Fibroblast of pulmonary artery (primary cell): ENCODE results near the gene MRPL43.

ENCODE experiments used
- DNase-seq: peaks from one replicate; pipeline ENCODE4 v3.0.0-alpha.2; 2010; ENCODE audit warnings: low read depth
- H3K4me3 ChIP-seq: replicated peaks from 2 replicates; pipeline ENCODE4 v1.5.1; 2011; ENCODE audit warnings: low read depth, mild to moderate bottlenecking, control low read depth, low read length, moderate library complexity
- TF ChIP-seq, protein P1 (sequence below): IDR thresholded peaks from 2 replicates; pipeline ENCODE4 v1.5.1; 2011; ENCODE audit warnings: mild to moderate bottlenecking, control low read depth, low read length, inconsistent platforms; ENCODE audit errors: missing control alignments

MRPL43 gene

DNA sequence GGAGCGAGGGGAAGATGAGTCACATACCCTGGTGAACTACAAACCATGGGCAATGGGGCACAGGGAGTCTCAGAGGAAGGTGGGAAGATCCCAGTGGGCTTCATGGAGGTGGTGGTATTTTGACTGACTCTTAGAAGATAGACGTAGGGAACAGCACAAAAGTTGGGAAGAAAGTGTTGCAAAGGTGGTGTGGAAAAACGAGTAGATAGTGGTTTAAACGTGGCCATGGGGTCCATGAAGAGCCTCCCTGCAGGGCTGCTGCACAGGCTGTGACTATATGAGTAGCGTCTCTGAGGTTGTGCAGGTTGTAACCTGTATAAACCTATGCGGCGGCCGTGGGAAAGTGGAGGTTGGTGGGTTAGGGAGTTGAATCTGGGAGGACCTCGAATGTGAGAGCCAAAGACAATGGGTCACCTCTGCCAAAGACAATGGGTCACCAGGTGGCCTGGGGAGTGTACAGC, 26.1 kb upstream of the MRPL43 start:
- no peak overlapping the region for H3K4me3 ChIP-seq
- TF ChIP-seq, protein P1, sequence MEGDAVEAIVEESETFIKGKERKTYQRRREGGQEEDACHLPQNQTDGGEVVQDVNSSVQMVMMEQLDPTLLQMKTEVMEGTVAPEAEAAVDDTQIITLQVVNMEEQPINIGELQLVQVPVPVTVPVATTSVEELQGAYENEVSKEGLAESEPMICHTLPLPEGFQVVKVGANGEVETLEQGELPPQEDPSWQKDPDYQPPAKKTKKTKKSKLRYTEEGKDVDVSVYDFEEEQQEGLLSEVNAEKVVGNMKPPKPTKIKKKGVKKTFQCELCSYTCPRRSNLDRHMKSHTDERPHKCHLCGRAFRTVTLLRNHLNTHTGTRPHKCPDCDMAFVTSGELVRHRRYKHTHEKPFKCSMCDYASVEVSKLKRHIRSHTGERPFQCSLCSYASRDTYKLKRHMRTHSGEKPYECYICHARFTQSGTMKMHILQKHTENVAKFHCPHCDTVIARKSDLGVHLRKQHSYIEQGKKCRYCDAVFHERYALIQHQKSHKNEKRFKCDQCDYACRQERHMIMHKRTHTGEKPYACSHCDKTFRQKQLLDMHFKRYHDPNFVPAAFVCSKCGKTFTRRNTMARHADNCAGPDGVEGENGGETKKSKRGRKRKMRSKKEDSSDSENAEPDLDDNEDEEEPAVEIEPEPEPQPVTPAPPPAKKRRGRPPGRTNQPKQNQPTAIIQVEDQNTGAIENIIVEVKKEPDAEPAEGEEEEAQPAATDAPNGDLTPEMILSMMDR = no peak
- no peak for DNase-seq

DNA sequence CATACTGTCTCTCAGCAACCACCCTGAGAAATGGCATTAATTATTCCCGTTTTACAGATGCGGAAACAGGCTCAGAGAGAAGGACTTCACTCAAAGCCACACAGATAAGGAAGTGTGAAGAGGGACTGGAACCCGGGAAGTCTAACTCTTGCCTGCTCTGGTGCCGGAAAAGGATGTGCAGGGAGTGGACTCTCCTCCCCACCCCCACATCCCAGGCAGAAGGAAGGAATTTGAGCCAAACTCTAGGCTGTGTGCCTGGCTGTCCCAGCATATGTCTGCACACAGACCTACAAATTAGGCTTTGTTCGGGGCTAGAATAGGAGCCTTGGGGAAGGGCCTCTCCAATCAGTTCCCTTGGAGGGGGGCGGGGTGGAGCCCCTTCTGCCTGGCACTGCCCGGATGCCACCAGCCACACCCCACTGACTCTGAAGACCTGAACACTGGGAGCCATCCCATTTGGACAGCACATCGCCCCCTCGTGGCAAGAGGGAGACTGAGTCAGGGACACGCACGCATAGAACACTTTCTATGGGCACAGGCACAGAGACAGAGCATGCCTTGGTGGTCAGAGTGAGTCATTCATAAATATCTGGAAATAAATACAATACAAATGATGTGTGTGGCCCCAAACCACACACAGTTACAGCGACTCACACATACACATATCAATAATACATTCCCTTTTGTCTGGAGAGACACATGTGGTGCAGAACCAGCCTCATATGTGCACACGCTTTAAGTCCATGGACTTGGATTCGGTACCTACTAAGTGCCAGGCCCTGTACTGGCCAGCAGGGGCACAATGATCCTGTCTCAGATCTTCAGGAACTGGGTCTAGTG, 25.4 kb upstream of the MRPL43 start:
- H3K4me3 ChIP-seq = no peak overlapping the region
- TF ChIP-seq, protein P1 = peak; percentile 63
- DNase-seq = peak; percentile 91

DNA sequence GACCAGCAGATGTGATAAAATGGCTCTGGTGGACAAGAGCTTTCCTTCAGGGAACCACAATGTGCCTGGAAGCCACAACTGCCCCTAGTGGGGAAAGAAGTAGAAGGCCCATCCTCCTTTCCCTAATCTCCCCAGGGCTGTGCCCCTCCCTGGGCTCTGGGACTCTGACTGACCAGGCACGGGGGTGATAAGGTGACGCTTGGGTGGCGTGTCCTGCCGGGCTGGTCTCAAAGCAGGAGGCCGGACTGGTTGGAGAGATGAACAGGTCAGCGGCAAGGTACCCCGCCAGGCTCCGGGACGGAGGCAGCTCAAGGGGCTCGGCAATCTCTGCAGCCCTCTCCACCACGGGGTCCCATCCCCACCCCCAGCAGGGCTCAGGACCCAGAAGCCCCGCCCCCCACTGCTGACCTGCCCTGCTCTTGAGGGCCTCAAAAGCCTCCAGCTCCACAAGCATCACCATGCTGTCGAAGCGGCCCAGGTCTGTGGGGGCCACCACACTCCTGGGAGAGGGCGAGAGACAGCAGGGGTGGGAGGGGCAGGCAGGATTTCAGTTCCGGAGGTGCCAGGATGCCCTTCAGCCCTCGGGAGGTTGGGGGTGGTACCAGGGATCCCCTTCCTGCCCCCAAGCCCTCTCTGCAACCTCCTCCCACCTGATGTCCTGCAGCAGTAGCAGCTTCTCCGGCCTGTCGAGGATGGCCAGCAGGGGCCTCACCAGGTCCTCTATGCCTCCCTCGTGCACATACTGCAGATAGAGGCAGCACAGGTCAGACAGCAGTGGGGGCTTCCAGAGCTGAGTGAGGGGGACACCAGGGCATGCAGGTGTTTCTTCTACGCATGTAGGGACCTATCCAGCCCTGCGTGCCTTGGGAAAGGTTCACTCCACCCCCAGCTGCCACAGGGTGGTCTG, 24.5 kb upstream of the MRPL43 start:
- DNase-seq = no peak
- H3K4me3 ChIP-seq = no peak overlapping the region
- TF ChIP-seq, protein P1 = peak; percentile 51

DNA sequence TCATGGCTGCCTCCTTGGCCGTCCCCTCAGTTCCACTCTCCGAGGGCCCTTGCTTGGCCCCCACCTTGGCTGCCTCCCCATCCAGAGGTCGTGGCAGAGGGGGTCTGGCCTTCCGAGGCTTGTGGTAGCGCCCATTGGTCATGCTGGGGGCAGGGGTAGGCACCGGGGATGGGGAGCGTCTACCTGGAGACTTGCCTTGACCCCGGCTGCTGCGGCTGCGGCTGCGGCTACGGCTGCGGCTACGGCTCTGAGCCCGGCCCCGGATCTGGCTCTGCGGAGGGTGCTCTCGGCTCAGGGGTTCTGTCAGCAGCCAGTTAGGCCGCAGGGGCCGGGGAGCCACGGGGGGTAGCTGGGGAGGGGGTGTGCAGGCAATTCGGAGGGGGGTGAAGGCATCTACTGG, 23.0 kb upstream of the MRPL43 start:
- DNase-seq = no peak
- TF ChIP-seq, protein P1 = no peak
- no peak overlapping the region for H3K4me3 ChIP-seq

DNA sequence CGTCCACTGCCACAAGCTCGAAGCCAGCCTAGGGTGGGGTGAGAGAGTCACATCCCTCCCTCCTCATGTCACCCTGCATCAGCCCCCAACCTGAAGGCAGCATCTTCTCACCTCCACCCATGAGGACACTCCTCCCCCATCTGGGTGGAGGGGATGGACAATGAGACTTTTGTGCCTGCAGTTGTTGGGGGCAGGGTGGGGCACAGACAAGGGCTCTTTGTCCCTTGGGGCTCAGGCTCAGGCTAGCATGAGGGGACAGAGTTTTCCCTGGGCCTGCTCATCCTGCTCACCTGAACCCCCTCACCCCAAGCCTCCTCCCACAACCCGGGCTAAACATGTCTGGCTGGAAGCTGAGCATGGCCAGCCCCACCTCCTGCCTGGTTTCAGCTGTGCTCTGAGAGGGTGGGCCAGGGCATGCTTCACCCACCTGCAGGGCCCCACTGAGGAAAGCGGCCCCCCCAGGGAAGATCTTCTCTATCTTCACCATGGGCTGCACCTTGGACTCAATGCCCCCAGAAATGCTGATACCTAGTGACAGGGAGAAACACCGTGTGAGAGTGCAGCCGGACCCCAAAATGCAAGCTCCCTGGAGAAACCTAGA, 21.6 kb upstream of the MRPL43 start:
- DNase-seq = no peak
- TF ChIP-seq, protein P1 = no peak
- H3K4me3 ChIP-seq = no peak overlapping the region

DNA sequence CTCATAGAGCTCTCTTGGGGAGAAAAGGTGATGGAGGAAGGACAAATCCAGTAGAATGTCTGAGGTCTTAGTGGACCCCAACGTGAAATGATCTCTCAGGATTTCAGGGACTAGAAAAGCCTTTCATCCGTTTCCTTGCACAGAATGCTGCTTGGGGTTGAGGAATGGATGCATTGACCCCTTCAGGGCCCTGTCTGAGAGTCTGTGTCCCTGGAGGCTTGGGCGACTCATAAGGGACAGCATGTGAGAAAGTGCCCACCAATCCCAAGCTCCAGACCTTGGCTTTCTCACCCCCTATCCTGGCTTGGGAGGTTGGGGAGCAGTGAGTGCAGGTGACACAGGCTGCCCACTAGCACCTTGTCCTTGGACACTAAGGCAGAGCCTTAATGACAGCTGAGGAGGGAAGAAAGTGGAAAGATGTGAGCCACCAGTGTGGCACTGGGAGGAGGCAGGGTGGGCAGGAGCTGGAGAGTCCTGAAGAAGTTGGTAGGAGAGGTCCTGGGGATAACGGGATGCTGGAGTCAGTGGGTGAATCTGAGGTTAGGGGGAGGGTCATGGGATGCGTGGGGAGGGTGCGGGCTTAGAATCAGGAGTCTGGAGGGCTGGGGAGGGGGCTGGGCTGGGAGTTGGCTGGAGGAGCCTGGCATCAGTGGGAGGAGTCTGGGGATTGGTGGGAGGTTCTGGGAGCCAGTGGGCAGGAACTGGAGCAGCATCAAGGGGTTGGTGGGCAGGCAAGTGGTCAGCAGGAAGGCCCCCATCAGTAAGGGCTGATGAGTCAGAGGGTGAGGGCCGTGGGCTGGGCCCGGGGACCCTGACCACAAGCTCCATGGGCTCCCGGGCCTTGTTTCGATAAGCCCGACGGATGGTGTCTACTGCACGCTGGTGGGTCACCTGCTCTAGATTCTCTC, 20.9 kb upstream of the MRPL43 start:
- DNase-seq = no peak
- H3K4me3 ChIP-seq = no peak overlapping the region
- TF ChIP-seq, protein P1 = no peak
